Measurements from ENCODE around the gene LACTB. TPM values are rescaled to one million over a fixed set of nuclear protein-coding genes. Genes with fewer than 3 reads are reported as not detected.

LACTB gene
- total and polyA plus RNA-seq, 2 experiments from 2014 or later = 13.3 to 14.0 TPM

- Histone ChIP-seq H3K36me3 (no peaks in the 10 kb centered on the region), H3K4me3 (peak overlapping the region; percentile 94), H3K9me3 (ENCODE audit: low read depth) (no peaks in the 10 kb centered on the region), H3K27me3 (no peaks in the 10 kb centered on the region), H3K4me1 (ENCODE audit: low read depth) (no peaks in the 10 kb centered on the region), H3K27ac (peak overlapping the region; percentile 67)
- peak; percentile 84 for DNase-seq (ENCODE audit: low read depth in 1 of 2, low spot score in 1 of 2)
- peak; percentile 22 for TF ChIP-seq CTCF (IDR thresholded peaks at IDR 0.05; ENCODE audit: low read depth, low read length)
Observed at GRCh38 chr15:63122002-63122875, 578 bp downstream of the LACTB start.

DNA sequence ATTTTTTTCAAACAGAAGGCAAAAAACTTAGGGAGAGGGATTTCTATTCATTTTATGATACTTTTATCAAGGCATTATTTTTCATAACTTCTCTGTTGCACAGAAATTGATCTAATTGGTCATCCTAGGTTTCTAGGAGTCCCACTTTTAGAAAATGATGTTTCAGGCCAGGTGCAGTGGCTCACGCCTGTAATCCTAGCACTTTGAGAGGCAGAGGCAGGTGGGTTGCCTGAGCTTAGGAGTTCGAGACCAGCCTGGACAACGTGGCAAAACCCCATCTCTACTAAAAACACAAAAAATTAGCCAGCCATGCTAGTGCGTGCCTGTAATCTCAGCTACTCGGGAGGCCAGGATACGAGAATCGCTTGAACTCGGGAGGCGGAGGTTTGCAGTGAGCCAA lies 2.8 kb downstream of the LACTB start:
- Histone ChIP-seq H3K36me3 (peaks cover 5% of the 10 kb centered on the region), H3K9me3 (ENCODE audit: low read depth) (no peaks in the 10 kb centered on the region), H3K27ac (no peak overlapping the region), H3K4me1 (ENCODE audit: low read depth) (no peaks in the 10 kb centered on the region), H3K4me3 (no peak overlapping the region), H3K27me3 (no peaks in the 10 kb centered on the region)
- no peak for DNase-seq (ENCODE audit: low read depth in 1 of 2, low spot score in 1 of 2)
- TF ChIP-seq CTCF (IDR thresholded peaks at IDR 0.05; ENCODE audit: low read depth, low read length) = no peak

- Histone ChIP-seq H3K9me3 (ENCODE audit: low read depth) (no peaks in the 10 kb centered on the region), H3K4me1 (ENCODE audit: low read depth) (no peaks in the 10 kb centered on the region), H3K36me3 (peaks cover 5% of the 10 kb centered on the region), H3K27ac (no peak overlapping the region), H3K27me3 (no peaks in the 10 kb centered on the region), H3K4me3 (no peak overlapping the region)
- no peak for DNase-seq (ENCODE audit: low read depth in 1 of 2, low spot score in 1 of 2)
- TF ChIP-seq CTCF (IDR thresholded peaks at IDR 0.05; ENCODE audit: low read depth, low read length) = no peak
Observed at GRCh38 chr15:63126726-63127125, 5.1 kb downstream of the LACTB start.

GRCh38 chr15:63133786-63134185 lies 12.1 kb downstream of the LACTB start:
- Histone ChIP-seq H3K36me3 (no peaks in the 10 kb centered on the region), H3K9me3 (ENCODE audit: low read depth) (no peaks in the 10 kb centered on the region), H3K4me3 (no peak overlapping the region), H3K27me3 (no peaks in the 10 kb centered on the region), H3K4me1 (ENCODE audit: low read depth) (no peaks in the 10 kb centered on the region), H3K27ac (no peak overlapping the region)
- no peak for TF ChIP-seq CTCF (IDR thresholded peaks at IDR 0.05; ENCODE audit: low read depth, low read length)
- peak in 1 of 2 donors; percentile 51 for DNase-seq (ENCODE audit: low read depth in 1 of 2, low spot score in 1 of 2)

DNA sequence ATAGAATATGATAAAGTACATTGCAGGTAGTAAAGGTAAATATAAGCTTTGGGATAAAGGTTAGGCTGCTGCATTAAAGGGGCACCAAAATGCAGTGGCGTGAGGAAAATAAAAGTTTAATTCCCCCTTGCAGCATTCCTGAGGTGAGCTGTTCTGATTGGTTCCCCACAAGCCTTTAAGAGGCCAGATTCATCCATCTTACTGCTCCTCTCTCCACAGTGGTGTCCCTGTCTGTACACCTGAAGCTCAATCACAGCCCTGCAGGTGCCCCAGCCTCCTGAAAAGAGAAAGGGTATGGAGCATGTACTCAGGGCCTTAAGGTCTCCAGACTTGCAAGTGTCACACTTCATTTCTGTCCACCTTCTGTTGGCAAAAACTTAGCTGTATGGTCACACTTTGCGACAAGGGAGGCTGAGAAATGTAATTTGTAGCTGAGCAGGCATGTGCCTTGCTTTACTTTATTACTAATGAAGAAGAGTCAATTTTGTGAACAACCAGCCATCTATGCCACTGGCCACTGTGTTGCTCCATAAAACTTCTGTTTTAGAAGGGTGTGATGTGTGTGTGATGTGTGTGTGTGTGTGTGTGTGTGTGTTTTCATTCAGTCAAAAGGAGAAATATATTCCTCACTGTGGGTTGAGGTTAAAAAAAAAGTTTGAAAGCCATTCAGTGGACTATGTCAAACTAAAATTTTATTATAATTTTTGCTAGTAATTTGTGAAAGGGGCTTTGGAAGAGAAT lies 12.8 kb downstream of the LACTB start:
- no peak for TF ChIP-seq CTCF (IDR thresholded peaks at IDR 0.05; ENCODE audit: low read depth, low read length)
- Histone ChIP-seq H3K27ac (no peak overlapping the region), H3K27me3 (no peaks in the 10 kb centered on the region), H3K36me3 (no peaks in the 10 kb centered on the region), H3K9me3 (ENCODE audit: low read depth) (no peaks in the 10 kb centered on the region), H3K4me3 (no peak overlapping the region), H3K4me1 (ENCODE audit: low read depth) (no peaks in the 10 kb centered on the region)
- no peak for DNase-seq (ENCODE audit: low read depth in 1 of 2, low spot score in 1 of 2)
